Keratinocyte (primary cell): ENCODE data around the gene SCN4A. TPM values are rescaled to one million over a fixed set of nuclear protein-coding genes. Genes with fewer than 3 reads are reported as not detected.

Experiments used
- DNase-seq: peaks from one replicate; pipeline ENCODE4 v3.0.0-alpha.2; 2011; ENCODE audit warnings: low read depth, missing footprints, low spot score
- FAIRE-seq: peaks from 2 replicates; lab custom pipeline; 2011; peaks lifted over from hg19 to GRCh38; lab: Jason Lieb, UNC
- H2AFZ ChIP-seq: 2 replicates; pipeline ENCODE4 v1.6.0; 2012; ENCODE audit warnings: low read length, control low read depth, inconsistent platforms; ENCODE audit not compliant: control insufficient read depth
- H3K27ac ChIP-seq: 2 replicates; pipeline ENCODE4 v1.5.1; 2011; ENCODE audit warnings: low read length; ENCODE audit not compliant: control insufficient read depth, insufficient read depth
- H3K27me3 ChIP-seq: 3 replicates; pipeline ENCODE4 v1.6.0; 2011; ENCODE audit warnings: low read length; ENCODE audit not compliant: control insufficient read depth, insufficient read depth; ENCODE audit errors: extremely low read depth
- H3K36me3 ChIP-seq, 2 experiments: 2 replicates in 1 of 2; 3 replicates in 1 of 2; pipeline ENCODE4 v1.5.1; 2011; ENCODE audit warnings: low read length in 2 of 2, mild to moderate bottlenecking in 1 of 2; ENCODE audit not compliant: control insufficient read depth in 2 of 2, insufficient read depth in 2 of 2; ENCODE audit errors: extremely low read depth in 1 of 2
- H3K4me1 ChIP-seq: 3 replicates; pipeline ENCODE4 v1.5.1; 2011; ENCODE audit warnings: low read length; ENCODE audit not compliant: control insufficient read depth, insufficient read depth; ENCODE audit errors: extremely low read depth
- H3K4me2 ChIP-seq: 3 replicates; pipeline ENCODE4 v1.6.0; 2011; ENCODE audit warnings: low read depth, low read length; ENCODE audit not compliant: control insufficient read depth, insufficient read depth; ENCODE audit errors: extremely low read depth
- H3K4me3 ChIP-seq, 3 experiments: fragments of 200-600 bp in 1 of 3; sonication (generic) in 1 of 3; 2 replicates in 2 of 3; 3 replicates in 1 of 3; pipeline ENCODE4 v1.5.1; 2011 to 2016; ENCODE audit warnings: low read length in 3 of 3, mild to moderate bottlenecking in 3 of 3, control low read depth in 2 of 3, inconsistent platforms in 1 of 3, low read depth in 1 of 3, mixed read lengths in 1 of 3, mixed run types in 1 of 3, moderate library complexity in 1 of 3; ENCODE audit not compliant: control insufficient read depth in 2 of 3, insufficient read depth in 2 of 3; ENCODE audit errors: extremely low read depth in 1 of 3
- H3K79me2 ChIP-seq: 2 replicates; pipeline ENCODE4 v1.6.0; 2012; ENCODE audit warnings: low read length; ENCODE audit not compliant: control insufficient read depth, insufficient read depth
- H3K9ac ChIP-seq: 3 replicates; pipeline ENCODE4 v1.6.0; 2011; ENCODE audit warnings: low read length; ENCODE audit not compliant: control insufficient read depth, insufficient read depth; ENCODE audit errors: extremely low read depth
- H3K9me1 ChIP-seq: 3 replicates; pipeline ENCODE4 v1.6.0; 2011; ENCODE audit warnings: low read length; ENCODE audit not compliant: control insufficient read depth, insufficient read depth; ENCODE audit errors: extremely low read depth
- H3K9me3 ChIP-seq: 2 replicates; pipeline ENCODE4 v1.5.1; 2012; ENCODE audit warnings: low read depth, low read length; ENCODE audit not compliant: control insufficient read depth
- H4K20me1 ChIP-seq: 3 replicates; pipeline ENCODE4 v1.6.0; 2011; ENCODE audit warnings: low read length; ENCODE audit not compliant: control insufficient read depth, insufficient read depth; ENCODE audit errors: extremely low read depth
- CTCF ChIP-seq, 3 experiments: IDR thresholded peaks in 1 of 3; conservative IDR thresholded peaks in 1 of 3; optimal IDR thresholded peaks in 1 of 3; 2 replicates in 2 of 3; 3 replicates in 1 of 3; pipeline versions ENCODE3 to v1.5.1; 2011; ENCODE audit warnings: low read length in 3 of 3, mild to moderate bottlenecking in 3 of 3, moderate library complexity in 2 of 3, control low read depth in 1 of 3, inconsistent platforms in 1 of 3; ENCODE audit not compliant: insufficient read depth in 2 of 3; ENCODE audit errors: extremely low read depth in 1 of 3
- EZH2 ChIP-seq: IDR thresholded peaks from one replicate; pipeline ENCODE4 v1.6.1; 2012; ENCODE audit warnings: inconsistent platforms, mild to moderate bottlenecking, low read length, moderate library complexity
- dilution Hi-C: fragments of 300-500 bp; cut with MboI; formaldehyde crosslinking; loops from one replicate; pipeline ENCODE4 v1.7.0; 2020; ENCODE audit warnings: low sequenced_read_pairs; ENCODE audit not compliant: extremely low pct_ligation_motif_present
- polyA plus RNA-seq, 5 experiments: library from polyadenylated mRNA; depleted of rRNA in 3 of 5; stranded (reverse) in 3 of 5; stranded (forward) in 1 of 5; unstranded in 1 of 5; fragments of >200 nt; gene quantifications; 1 replicate in 1 of 5; 2 replicates in 3 of 5; 3 replicates in 1 of 5; pipeline versions ENCODE4 v1.2.1 to v1.2.3, GENCODE V29; 2011 to 2012; ENCODE audit warnings: missing spikeins in 2 of 5, low read depth in 1 of 5, low replicate concordance in 1 of 5

The SCN4A gene
- polyA plus RNA-seq, 1 donor (not counting 4 experiments of a cell fraction or from before 2014, with no cell fraction given) = not detected

- peaks cover 4% of the 10 kb centered on the region for H3K27me3 ChIP-seq
These were observed 30.3 kb downstream of the SCN4A start for GRCh38 chr17:63942309-63942985.

GRCh38 chr17:63941751-63942150 lies 31.0 kb downstream of the SCN4A start:
- no peak overlapping the region for H3K9ac ChIP-seq
- H3K4me2 ChIP-seq = no peak overlapping the region
- H3K79me2 ChIP-seq = no peaks in the 10 kb centered on the region
- H3K27ac ChIP-seq = no peak overlapping the region
- H3K4me3 ChIP-seq = no peak overlapping the region
- H3K27me3 ChIP-seq = peaks cover 4% of the 10 kb centered on the region
- H4K20me1 ChIP-seq = no peaks in the 10 kb centered on the region
- no peaks in the 10 kb centered on the region for H3K4me1 ChIP-seq
- no peak overlapping the region for H2AFZ ChIP-seq
- no peak for FAIRE-seq
- H3K9me3 ChIP-seq = no peaks in the 10 kb centered on the region
- TF ChIP-seq EZH2 = no peak
- TF ChIP-seq CTCF (optimal IDR thresholded peaks at IDR 0.05 in 1 of 3, IDR thresholded peaks at IDR 0.05 in 1 of 3, conservative IDR thresholded peaks at IDR 0.05 in 1 of 3; ENCODE audit: extremely low read depth in 1 of 3, insufficient read depth in 2 of 3, low read length in 3 of 3) = no peak
- H3K36me3 ChIP-seq = no peaks in the 10 kb centered on the region
- no peaks in the 10 kb centered on the region for H3K9me1 ChIP-seq
- no peak for DNase-seq
- dilution Hi-C loops = no loop called here

More at GRCh38 chr17:63942309-63942985, 30.3 kb downstream of the SCN4A start:
- Histone ChIP-seq H4K20me1 (no peaks in the 10 kb centered on the region), H3K4me3 (no peak overlapping the region), H2AFZ (no peak overlapping the region), H3K27ac (no peak overlapping the region), H3K36me3 (no peaks in the 10 kb centered on the region), H3K9me1 (no peaks in the 10 kb centered on the region), H3K4me1 (no peaks in the 10 kb centered on the region), H3K4me2 (no peak overlapping the region), H3K79me2 (no peaks in the 10 kb centered on the region), H3K9me3 (no peaks in the 10 kb centered on the region), H3K9ac (no peak overlapping the region)
- no peak for DNase-seq
- dilution Hi-C loops = no loop called here
- TF ChIP-seq CTCF (optimal IDR thresholded peaks at IDR 0.05 in 1 of 3, IDR thresholded peaks at IDR 0.05 in 1 of 3, conservative IDR thresholded peaks at IDR 0.05 in 1 of 3; ENCODE audit: extremely low read depth in 1 of 3, insufficient read depth in 2 of 3, low read length in 3 of 3) (no peak), EZH2 (no peak)
- no peak for FAIRE-seq
